Measurements from ENCODE around the gene PDE8B. TPM values are rescaled to one million over a fixed set of nuclear protein-coding genes. Genes with fewer than 3 reads are reported as not detected.

The PDE8B gene
- total and polyA plus RNA-seq, 12 donors = 0.27 to 5.6 (median 1.4) TPM

GRCh38 chr5:77239126-77239741 is 28.8 kb downstream of the PDE8B start:
- ATAC-seq = no peak
- Histone ChIP-seq H3K27ac (no peak overlapping the region), H3K9me3 (peaks cover 0 to 6% (median 0%) of the 10 kb centered on the region in 11 donors), H3K36me3 (no peaks in the 10 kb centered on the region), H3K27me3 (no peaks in the 10 kb centered on the region), H3K4me3 (no peak overlapping the region), H3K4me1 (peaks cover 0 to 4% (median 0%) of the 10 kb centered on the region in 9 donors)
- WGBS, 2 donors = 66 to 72% methylated on average over 3 of the region's 3 CpGs
- TF ChIP-seq, protein P1, sequence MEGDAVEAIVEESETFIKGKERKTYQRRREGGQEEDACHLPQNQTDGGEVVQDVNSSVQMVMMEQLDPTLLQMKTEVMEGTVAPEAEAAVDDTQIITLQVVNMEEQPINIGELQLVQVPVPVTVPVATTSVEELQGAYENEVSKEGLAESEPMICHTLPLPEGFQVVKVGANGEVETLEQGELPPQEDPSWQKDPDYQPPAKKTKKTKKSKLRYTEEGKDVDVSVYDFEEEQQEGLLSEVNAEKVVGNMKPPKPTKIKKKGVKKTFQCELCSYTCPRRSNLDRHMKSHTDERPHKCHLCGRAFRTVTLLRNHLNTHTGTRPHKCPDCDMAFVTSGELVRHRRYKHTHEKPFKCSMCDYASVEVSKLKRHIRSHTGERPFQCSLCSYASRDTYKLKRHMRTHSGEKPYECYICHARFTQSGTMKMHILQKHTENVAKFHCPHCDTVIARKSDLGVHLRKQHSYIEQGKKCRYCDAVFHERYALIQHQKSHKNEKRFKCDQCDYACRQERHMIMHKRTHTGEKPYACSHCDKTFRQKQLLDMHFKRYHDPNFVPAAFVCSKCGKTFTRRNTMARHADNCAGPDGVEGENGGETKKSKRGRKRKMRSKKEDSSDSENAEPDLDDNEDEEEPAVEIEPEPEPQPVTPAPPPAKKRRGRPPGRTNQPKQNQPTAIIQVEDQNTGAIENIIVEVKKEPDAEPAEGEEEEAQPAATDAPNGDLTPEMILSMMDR (IDR thresholded peaks at IDR 0.05) = peak in 7 of 9 donors; percentile 19 to 45 (median 32)
- no peak for DNase-seq
- intact Hi-C loops (cut with DNase I) = loop anchor here in 3 of 10 donors (2.0 to 10.0 kb wide), 2 partner anchors 94 kb away; no protein-coding TSS in a partner anchor

DNA sequence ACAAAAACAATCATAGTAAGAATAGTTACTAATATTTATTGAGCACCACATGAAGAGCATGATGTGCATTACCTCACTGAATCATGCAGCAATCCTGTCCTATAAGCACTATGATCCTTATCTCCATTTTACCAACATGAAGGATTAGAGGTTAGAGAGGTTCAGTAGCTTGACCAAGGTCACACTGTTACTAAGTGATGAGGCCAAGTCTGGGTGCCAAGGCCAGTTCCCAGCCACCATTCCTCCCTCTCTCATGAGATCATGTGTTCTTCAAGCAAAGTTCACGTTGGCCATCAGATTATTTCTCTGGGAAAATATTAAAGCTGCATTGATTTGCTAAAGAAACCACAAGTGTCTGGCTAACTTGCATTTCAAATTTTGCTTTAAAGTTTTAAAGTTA is 31.0 kb downstream of the PDE8B start:
- Histone ChIP-seq H3K4me1 (peaks cover 0 to 4% (median 0%) of the 10 kb centered on the region in 9 donors), H3K27ac (no peak overlapping the region), H3K27me3 (no peaks in the 10 kb centered on the region), H3K36me3 (no peaks in the 10 kb centered on the region), H3K4me3 (no peak overlapping the region), H3K9me3 (peaks cover 0 to 6% (median 0%) of the 10 kb centered on the region in 11 donors)
- no peak for DNase-seq
- intact Hi-C loops (cut with DNase I) = no loop called here
- 47 to 59% methylated on average over 1 of the region's 1 CpG for WGBS, 2 donors
- TF ChIP-seq, protein P1 (IDR thresholded peaks at IDR 0.05) = no peak
- ATAC-seq = no peak

DNA sequence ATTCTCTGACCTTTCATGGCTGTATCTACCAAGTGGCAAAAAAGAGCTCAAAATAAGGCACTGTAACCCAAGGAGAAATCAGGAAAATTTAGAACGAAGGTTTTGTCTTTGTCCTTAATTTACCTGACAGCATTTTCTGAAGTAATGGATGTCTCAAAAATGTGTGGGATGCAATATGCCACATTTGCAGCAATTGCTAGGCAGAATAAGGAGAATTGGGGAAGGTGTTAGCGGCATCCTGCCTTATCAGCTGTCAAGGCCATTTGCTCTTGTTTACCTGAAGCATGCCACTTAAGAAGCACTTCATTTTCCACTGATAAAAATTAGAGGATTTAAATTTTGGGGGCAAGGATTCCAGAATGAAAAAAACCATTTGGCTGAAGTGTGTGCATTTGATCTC is 39.0 kb downstream of the PDE8B start:
- no peak for DNase-seq
- H3K9me3 ChIP-seq = no peaks in the 10 kb centered on the region
- intact Hi-C loops (cut with DNase I) = no loop called here
- H3K27me3 ChIP-seq = no peaks in the 10 kb centered on the region
- no peak overlapping the region for H3K27ac ChIP-seq
- TF ChIP-seq, protein P1 (IDR thresholded peaks at IDR 0.05) = no peak
- H3K4me3 ChIP-seq = no peak overlapping the region
- whole genome bisulfite sequencing, 2 donors = 85 to 90% methylated on average over 2 of the region's 2 CpGs
- H3K36me3 ChIP-seq = no peaks in the 10 kb centered on the region
- no peak for ATAC-seq
- H3K4me1 ChIP-seq = no peaks in the 10 kb centered on the region

GRCh38 chr5:77250021-77250420 is 39.5 kb downstream of the PDE8B start:
- intact Hi-C loops (cut with DNase I) = no loop called here
- TF ChIP-seq, protein P1 (IDR thresholded peaks at IDR 0.05) = no peak
- no peak for DNase-seq
- ATAC-seq = no peak
- Histone ChIP-seq H3K4me1 (no peaks in the 10 kb centered on the region), H3K4me3 (no peak overlapping the region), H3K27ac (no peak overlapping the region), H3K27me3 (peaks cover 0 to 1% (median 0%) of the 10 kb centered on the region in 7 donors), H3K9me3 (no peaks in the 10 kb centered on the region), H3K36me3 (no peaks in the 10 kb centered on the region)
- WGBS, 2 donors = 89 to 90% methylated on average over 4 of the region's 4 CpGs

Data from heart right ventricle (tissue), 16 donors.